HG03064 (cell line): ENCODE measurements around the gene ANKEF1.

Experiments used
- ATAC-seq: cut with Tn5 transposase; IDR thresholded peaks from one replicate; pipeline ENCODE4 v1.9.1; 2021; ENCODE audit warnings: low read depth; ENCODE audit not compliant: unreplicated experiment

Gene ANKEF1

DNA sequence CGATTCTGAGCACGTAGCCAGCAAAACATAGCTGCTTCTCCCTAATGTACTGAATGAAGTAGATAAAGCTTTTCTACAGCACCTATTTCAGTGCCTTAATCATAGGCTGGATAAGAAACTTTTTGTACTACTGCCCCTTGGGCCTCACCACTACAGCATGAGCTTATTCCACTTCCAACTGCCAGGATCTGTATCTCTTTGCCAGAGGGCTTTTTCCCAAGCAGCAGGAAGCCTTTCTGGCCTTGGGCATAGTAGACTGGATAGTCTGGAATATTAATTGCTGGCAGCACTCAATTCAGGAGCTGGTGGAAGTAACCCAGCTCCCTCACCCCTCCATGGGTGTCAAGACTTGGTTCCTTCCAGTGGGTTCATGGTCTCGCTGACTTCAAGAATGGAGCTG is 43.6 kb downstream of the ANKEF1 start:
- no peak for ATAC-seq

DNA sequence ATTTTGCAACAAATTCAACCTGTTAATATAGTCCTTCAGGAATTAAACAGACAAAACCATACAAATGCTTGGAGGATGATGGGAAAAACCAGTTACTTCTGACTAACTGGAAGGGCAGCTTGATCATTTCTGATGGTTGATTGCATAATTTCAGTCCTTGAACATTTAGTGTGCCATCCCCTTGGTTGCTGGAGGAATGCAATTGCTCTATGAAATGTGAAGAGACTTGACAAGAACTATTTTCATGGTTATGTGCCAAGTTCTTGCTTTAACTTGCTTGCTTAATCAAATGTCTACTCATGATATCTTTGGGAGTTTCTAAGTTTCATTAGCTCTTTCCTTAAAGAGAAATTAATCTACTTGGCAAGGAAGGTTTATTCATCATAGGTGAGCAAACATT is 45.2 kb downstream of the ANKEF1 start:
- ATAC-seq = no peak

DNA sequence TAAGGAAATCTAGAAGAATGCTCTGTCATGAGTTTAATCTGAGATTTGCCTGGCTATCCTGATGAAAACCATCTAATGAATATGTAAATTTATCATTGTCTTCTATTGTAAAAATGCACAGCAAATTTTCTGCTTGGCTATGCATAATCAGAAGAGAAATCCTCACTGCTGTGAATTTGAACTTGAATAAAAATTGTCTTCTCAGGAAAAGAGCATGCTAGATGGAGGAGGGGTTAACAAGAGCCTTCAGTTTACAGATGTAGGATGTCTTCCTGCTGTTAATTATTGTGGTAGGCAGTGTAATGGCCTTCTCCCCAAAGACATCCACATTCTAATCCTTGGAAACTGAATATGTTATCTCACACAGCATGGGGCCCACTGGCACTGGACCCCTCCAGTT is 45.8 kb downstream of the ANKEF1 start:
- no peak for ATAC-seq

DNA sequence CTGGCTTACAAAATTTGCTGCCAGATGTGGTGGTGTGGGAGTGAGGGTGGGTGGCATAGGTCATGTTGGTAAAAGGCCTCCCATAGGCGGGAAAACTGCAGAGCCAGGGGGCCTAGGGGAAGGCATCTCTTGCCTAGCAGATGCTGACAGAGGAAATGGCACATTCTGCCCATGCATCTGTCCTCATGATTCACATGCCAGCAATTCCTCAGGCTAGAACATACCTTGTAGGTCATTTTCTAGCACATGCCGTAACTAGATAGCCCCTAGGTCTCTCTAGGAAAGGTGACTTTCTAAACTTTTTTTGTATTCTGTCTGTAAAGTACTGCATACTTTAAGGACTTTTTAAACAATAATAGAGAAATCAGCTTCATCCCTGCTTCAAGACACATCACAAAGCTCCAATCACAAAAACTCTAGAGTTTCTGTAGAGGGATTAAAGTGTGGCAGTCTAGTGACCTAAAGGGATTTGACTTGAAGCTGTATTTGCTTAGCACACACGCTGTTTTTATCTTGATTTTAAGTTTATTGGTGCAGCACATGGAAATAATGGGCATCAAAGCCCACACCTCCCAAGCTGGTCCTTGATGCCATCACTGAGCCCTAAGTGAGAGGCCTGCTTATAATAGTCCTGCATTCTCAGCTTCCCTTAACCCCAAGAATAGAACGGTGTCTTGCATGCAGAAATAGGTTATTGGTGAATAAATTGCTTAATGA is 55.2 kb downstream of the ANKEF1 start:
- ATAC-seq = no peak

DNA sequence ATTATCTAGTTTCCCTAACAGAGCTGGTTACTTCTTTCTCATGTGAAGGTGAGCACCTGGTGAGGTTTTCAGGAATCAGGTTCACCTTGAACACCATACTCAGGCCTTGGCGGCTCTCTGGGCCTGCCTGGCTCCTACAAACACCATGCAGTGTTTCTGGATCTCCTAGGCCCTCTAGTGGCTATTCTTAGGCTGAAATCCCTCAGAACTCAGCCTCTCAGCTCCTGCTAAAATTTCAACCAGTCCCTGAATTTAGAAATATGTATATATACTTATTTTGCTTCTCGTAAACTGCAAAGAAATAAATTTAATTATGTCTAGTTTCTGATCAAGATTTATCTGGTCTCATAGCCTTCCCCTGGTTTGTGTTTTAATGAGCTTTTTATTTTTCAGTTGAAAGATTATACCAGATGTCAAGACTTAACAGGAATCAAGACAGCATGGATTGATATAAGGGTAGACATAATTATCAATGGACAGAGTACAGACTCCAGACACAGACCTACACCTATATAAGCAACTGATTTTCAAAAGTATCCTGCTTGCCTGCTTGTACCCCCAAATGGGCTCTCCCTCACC is 55.9 kb downstream of the ANKEF1 start:
- ATAC-seq = peak; percentile 65

DNA sequence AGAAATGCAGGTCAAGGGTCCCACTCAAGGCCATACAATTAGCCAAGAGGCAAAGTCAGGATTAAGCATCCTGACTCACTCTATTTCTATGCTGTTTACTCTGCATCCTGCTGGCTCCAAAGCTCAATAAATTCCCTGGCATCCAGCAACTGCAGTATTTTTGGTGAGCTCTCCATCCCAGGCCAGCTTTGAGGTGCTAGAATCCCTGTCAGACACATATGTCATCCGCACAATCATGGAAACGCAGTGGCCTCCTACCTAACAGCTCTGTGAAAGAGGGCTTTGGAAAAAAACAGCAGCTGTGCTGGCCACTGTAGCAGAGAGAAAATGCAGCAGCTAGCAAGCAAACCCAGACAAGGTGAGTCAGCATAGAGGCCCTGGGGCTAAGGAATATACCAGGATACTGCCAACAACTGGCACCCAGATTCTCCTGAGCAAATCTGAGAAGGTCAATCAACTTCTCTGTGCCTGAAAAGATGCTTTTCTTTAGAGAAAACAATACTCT is 58.4 kb downstream of the ANKEF1 start:
- ATAC-seq = no peak

DNA sequence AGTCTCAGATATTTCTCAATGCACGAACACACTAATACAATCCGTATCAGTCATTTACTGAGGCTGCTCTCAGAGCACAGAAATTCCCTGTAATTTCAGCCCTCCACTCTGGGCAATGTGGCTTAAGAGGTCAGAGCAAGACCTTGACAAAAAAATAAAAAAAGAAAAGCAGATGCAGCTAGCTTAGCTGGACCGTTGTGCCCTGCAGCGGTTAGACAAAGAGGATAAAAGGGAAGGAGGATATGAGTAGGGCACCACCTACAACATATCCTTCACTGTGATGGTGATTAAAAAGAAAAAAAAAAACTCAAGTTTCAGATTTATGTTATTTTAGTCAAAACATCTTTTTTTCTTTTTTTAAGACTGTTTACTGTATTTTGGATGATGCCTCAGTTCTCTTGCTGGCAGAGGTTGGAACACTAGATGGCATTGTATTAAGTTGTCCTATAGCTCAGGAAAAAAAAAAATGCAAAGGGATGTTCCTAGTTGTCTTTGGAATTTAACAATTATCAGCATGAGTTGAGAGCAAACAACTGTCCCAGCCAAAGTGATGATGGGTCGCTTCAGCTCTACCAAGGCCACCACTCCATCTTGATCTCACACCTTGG is 59.9 kb downstream of the ANKEF1 start:
- ATAC-seq = no peak

DNA sequence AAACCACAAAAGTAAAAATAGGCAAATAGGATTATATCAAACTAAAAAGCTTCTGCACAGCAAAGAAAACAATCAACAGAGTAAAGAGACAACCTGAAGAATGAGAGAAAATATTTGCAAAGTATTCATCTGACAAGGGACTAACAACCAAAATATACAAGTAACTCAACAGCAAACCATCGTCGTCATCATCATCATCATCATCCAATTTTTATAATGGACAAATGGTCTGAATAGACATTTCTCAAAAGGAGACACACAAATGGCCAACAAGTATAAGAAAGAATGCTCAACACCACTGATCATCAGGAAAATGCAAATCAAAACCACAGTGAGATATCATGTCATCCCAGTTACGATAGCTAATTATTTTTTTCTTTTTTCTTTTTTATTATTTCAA is 62.0 kb downstream of the ANKEF1 start:
- no peak for ATAC-seq

DNA sequence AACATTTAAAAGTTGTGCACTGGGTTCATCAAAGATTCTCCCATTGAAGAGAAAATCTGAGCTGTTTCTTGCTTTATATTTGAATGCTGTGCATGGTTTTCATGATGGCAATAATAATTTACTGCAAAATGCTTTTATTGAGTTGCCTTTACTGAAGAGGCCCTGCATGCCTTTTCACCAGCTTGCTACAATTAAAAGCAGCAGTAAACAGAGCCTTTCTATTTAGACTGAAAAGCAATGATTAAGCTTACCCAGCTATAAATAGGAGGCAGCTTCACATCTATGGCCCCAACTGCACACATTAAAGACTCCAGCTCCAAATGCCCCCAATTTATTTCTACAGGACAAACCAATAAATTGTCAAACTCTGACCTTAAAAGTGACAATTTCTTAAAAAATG is 70.3 kb downstream of the ANKEF1 start:
- no peak for ATAC-seq
